Activated CD4-positive, alpha-beta T cell treated with anti-CD3 and anti-CD28 coated beads, Interleukin-2, amount 50 U/mL, for 16 hours (primary cell): ENCODE results near the gene TAL2.

Source experiments
- DNase-seq: peaks from one replicate; pipeline ENCODE4 v3.0.0-alpha.2; 2020

The TAL2 gene

DNA sequence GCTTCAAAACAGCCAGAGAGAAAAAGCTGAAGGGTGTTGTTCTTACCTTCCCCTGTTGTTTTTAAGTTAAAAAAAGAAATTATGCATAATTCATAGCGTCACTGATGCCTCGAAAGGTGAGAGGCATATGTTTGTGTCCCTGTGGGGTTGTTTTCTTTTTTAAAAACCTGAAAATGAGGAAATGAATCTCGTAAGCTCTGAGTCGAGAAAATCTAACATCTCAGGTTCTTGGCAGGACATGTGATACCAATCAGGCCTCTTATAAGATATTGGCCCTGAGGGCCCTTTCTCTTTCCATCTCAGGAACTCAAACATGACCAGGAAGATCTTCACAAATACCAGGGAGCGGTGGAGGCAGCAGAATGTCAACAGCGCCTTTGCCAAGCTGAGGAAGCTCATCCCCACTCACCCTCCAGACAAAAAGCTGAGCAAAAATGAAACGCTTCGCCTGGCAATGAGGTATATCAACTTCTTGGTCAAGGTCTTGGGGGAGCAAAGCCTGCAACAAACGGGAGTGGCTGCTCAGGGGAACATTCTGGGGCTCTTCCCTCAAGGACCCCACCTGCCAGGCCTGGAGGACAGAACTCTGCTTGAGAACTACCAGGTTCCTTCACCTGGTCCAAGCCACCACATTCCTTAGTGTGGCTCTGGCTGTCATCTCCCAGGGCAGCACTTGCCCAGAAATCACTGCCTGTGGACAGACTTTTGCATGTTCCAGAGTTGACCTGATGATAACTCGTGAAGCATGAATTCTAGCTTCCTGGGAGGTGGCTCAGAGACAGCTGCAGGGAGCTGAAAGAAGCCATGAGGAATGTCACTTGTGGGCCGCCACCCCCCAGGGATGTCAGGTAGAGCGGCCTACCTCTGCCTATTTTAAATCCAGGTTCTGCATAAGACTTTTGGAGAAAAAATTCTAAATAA is at the start of gene TAL2:
TSS of gene TAL2 (plus strand) at position 274 of the 921 bp plus-strand sequence. CDS start at position 314, 40 bp downstream.
- no peak for DNase-seq

DNA sequence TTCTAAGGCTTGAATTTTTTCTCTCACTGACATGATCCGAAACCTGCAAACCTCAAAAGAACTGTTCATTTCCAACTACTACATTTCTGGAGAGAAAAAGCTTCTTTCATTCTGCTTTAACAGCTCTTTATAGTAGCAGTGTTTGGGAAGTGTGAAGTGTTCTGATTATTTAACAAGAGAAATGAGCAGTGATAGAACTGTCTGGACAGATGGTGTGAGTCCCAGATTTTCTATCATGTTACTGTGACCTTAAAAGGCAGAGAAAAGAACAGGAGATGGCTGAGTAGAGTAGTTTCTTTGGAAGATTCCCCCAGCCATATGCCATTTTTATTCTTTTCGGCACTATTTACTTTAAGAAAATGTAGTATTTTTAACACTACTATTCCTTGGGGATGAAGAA is 41.3 kb upstream of the TAL2 start:
- DNase-seq = no peak

DNA sequence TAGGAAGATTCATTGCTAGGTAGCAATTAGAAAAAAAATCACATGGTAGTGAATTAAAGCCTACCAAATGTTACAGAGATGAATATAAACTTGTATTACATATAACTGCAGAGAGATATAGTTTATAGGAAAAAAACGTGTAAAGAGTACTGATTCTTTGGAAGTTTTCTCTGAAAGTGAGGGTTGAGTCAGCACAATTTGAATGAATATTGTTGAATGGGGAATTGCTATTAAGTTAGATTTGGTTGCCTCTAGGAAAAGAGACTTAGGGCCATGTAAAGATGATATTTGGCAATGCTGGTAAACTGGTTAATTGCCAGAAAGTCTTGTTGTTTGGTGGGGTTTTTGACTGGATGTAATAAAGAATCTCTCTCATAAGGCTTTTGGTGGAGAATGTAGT is 37.2 kb upstream of the TAL2 start:
- DNase-seq = no peak

DNA sequence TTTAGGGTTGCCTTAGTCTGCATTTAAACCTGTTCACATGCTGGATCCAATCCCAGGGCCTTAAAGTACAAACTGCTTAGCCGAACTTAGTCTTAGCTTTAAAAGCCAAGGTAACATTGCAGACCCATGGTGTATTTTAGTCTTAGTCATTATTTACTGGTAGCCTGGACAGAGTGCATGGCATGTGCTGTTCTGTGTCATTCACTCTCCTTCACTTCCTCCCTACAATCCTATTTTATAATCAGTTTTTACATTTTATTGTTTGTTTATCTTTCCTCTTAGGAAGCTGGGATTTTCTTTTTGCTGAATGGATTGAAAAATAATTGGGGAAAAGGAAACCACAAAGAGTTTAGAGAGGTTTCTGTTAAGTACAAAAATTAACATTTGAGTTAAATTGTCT is 29.4 kb upstream of the TAL2 start:
- DNase-seq = no peak

DNA sequence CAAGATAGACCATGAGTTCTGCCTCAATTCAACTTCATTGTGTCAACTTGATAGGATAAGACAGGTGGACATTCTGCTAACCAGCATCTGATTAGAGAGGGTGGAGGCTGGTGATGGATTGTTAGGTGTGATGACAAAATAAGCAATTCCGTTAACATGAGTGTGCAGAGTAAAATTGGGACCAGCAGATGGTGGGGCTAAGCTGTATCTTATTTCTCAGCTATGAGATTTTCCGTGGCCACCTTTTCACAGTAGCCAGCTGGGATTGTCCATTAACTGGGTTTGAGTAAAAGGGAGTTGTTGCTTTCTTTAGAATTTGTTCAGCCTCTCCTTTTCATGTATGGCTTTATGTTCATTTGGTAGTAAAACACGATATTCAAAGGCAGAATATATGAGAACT is 28.8 kb upstream of the TAL2 start:
- DNase-seq = no peak

DNA sequence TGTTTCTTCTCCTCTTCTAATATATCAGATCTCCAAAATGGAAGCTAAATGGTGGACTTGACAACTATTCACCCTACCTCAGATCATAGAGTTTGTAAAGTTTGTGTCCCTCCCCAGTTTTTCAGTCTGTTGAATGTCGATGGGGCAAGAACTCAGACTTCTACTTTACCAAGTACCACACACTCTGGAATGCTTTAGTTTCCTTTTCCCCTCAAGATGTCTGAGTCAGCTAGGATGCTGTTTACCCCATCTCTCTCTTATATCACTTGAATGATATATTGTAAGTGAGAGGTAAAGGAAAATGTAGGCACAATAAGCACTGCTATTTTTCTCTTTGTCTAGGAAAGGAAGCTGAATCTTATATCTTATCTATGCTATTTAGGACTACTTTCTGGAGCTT is 25.9 kb upstream of the TAL2 start:
- no peak for DNase-seq

DNA sequence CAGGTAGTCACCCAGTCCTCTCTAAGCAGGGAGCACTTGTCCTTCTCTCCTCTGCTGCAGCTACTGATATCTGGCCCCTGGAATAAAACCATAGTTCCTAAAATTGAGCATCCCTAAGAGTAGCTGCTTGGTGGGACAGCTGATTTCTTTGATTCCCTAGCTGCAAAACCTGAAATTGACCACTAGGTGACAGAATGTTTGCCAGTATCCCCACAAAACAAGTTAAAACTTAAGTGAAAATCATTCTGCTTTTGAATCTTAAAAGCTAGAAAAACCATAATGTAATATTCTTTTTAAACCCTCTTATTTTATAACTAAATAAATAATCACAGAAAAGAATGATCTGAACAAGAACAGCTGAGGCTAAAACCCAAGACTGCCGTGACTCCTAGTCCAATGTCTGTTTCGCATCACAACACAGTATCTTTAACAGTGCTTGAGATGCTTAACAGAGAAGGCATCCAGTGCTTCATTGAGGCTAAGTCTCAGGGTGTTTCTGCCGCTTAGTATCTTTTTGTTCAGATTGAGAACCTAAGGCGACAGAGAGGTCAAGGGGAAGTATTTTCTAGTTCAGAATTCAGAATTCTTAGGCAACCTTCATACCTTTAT is 24.4 kb upstream of the TAL2 start:
- DNase-seq = no peak

DNA sequence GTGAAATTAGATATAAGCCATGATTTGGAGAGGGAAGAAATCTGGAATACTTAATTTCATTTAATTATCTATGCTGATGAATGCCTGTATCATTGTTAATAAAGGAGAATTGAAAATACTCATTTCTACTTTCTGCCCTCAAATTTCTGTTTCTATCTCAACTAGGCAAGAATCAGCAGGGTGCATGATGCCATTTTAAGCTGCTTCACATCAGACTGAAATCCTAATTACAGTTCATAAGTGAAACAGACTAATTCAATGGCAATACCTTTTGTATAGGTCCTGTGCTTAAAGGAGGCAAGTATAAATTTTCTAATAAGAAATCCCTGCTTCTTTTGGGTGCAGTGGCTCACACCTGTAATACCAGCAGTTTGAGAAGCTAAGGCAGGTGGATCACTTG is 22.3 kb upstream of the TAL2 start:
- no peak for DNase-seq

DNA sequence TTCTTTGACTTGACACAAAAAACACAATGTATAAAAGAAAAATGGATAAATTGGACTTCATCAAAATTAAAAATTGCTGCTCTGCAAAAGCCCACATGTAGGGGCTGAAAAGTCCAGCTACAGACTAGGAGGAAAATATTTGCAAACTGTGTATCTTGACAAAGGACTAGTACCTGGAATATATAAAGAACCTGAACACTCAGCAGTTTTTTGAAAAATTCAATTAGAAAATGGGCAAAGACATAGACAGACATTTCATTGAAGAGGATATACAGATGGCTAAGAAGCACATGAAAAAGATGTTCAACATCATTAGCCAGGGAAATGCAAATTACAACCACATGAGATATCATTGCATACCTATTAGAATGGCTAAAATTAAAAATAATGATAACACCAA is 18.5 kb upstream of the TAL2 start:
- no peak for DNase-seq

DNA sequence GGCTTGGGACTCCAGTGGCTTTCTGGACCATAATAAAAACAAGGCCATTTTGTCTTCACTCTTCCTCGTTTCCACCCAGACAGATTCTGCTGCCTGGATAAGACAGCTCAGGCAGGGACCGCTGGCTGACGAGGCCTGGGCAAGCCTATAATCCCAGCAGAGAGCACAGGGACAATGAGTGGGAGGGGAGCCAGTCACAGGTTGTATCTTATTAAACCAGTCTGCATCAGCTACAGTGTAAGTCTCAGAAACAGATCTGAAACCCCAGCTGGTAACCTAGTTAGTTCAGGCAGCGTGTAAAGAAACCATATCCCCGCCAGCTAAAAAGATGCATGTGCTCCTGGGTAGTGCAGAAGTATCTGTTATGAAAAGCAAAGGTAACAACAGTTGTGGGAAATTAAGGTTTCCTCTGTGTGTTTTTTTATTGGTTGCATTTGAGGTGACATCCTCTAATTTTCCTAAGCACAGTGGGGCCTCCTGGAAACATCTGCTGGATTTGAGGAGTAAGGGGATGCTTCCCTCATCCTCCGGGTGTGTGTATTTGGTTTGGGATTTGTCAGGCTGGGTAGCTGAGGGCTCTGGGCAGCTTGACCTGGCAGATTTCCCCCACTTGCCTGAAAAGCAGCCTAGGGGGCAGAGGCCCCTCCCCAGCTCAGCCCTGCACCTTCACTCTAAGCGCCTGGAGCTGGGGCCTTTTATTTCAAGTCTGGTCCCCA is 15.2 kb upstream of the TAL2 start:
- DNase-seq = no peak

DNA sequence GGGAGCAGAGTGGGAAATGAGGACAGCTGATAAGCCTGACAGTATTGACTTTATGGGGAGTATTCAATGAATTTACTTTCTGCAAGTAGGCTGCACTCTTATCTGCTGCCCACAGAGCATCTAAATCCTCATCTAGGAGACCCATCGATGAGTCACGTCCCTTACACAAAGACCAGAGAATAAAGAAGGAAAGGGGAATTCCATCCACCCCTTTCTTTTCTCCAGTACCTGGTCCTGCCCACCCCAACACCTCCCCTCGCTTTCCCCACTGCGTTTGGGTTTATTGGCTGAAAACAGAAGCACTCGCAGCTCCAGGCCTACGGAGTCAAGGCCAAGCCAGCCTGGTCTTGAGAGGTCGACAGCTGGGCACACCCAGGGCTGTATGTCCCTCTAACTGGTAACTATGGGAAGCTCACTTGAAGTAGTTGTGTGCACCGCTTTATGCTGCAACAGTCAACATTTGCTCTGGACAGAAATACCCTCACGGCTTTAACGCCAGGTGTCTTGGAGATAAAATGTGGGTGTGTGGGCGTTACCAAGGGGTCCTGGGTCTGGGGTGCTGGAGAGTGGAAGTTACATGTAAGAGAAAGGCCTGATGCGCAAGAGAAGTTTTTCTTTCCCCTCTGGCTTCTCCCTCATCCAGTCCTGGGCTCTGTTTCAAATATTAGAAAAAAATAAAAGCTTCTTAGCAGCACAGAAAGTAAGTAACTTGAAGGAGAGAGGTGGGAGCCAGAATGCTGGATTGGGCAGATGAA is 14.5 kb upstream of the TAL2 start:
- DNase-seq = no peak

DNA sequence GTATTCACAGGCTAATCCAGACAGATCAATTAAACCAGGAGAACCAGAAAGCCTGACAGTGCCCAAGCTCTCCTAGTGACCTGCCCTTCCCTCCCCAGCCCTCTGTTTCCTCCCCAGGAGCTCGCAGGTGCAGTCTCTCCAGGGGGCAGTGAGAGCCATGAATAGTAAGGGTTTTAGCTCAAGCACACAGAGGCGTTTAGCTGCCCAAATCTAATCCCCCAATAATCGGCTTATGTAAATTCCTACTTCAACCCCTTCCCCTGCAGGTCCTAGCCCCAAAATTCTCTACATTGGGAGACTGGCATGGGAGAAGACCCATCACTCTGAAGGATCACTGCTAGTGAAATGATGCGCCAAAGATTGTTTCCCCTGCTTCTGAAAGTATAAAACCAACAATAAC is 10.5 kb upstream of the TAL2 start:
- DNase-seq = no peak

DNA sequence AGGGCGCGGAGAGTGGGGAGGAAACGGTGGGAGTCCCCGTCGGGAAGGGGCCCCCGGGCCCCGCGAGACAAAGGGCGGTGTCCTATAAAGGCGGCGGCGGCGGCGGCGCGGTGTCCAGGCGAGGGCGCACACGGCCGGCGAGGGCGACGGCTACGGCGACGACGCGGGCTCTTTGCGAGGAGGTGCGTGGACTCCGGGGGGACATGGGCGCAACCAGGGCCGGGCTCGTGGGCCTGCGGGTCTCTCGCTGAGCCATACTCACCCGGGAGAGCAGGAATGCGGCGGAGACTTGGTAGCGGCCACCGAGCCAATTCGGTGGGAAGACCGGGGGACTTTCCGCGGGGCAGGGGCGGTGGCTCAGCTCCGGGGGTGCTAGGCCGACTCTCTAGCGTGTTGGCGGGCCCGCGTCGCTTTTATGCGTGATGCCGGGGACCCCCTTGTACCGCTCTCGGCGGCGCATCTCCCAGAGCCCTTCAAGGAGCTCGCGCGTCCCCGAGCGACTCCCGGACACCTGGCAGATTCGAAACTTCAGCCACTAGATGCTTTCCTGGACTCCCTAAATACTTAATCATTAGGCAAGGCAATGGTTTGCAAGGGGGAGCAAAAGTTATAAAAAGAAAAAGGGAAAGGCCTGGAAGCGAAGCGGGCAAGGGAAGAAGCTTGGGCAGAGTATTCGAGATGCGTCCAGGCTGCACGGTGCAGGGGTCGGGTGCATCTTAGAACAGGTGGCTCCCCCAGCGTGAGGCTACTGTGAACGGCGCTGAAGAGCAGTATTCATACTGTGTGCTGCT is 5.9 kb upstream of the TAL2 start:
- no peak for DNase-seq

DNA sequence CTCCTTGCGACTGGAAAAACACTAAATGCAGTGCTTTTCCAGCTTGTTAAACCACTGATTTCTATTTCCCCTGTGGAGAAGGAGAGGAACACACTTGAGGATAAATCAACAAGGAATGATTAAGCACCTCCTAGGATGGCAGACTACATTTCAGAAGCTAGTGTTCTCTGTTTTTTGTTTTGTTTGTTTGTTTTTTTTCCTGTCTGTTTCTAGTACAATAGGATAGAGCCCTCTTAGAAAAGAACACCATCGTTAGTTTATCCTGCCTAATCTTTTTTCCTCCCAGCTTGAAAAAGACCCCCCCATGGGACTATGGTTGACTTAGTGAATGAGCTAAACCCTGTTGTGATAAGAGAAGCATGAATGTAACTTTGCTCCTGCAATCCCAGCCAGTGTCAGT is 3.9 kb upstream of the TAL2 start:
- DNase-seq = no peak

DNA sequence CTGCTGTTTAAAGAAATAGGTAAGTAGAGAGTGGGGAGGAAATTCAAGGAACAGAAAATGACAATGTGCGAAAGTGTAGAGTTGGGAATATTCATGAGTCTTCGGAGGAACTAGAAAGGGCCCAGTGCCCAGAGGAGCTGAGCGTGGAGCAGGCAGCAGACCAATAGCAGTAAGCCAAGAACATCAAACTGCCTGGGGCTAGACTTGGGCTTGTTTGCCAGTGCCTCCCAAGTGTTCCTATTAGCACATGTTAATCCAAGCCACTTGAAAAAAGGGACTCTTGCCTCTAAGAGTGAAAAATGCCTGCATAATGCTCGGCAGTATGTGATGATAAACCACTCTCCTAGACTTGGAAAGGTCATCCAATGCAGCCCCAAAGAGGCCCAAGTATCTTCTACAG is 1.2 kb upstream of the TAL2 start:
- DNase-seq = no peak

DNA sequence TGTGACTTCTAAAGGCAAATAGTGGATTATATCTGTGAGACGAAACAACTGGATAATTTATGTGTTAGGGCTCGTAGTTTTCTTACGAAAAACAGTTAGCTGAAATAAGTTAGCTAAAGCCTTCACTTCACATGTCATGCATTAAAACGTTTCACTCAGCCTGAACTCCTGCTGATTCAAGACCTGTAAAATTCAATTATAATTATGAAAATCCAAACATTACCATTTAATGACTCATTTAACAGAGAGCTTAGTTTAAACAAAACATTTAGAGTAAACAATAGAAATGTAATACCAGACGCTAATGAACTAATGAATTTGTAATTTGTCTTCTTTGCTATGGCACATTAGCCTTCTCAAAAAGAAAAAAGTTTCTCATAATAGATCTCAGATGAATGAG is 1.7 kb downstream of the TAL2 start:
- no peak for DNase-seq

DNA sequence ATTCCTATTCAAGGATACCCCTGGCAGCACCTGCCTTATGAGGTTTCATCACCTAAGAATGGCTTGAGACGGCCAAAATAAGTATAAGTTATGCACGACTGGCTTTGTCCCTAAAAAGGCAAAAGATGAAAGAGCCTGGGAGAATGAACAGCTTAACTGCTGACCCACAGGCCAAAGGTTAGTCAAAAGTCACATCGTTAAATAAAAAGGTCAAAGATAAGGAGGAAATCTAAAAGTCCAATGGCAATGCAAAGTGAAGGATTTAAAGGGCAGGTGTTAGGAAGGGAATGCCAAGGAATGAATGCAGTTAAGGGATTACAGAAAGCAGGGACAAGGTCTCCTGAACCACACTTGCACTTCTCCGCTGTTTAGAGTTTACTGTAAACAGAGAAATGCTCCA is 5.6 kb downstream of the TAL2 start:
- DNase-seq = no peak

DNA sequence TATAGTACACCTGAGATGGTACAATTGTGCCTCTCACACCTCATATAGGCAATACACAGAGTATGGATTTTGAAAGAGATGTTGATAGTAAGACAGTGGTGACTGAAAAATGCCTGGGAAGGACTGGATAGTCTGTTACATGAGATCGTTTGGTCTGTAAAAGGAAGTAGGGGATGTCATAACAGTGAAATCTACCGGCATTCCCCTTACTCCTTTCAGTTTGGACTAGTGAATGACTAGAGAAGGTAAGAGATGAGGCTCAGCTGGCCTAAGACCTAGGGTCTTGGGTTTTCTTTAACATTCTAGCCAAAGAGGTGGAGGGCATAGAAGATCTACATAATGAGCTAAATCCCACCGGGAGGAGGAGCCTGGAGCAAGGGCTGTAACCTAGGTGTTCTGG is 8.1 kb downstream of the TAL2 start:
- no peak for DNase-seq

DNA sequence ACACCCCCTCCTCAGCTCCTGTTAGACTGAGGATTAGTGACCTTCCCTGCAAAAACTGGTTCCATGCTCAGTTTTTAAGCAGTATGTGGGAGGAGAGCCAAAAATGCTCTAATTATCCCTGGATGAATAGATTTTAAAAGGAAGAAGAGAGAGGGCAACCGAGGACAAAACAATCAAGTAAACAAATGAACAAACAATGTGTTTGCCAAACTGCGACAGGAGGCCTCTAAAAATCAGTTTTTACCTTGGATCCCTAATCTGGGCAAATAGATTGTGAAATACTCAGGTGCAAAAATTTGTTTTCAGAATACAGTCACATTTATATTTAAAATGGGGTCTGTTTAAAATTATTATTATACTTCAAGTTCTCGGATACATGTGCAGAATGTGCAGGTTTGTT is 8.5 kb downstream of the TAL2 start:
- no peak for DNase-seq

DNA sequence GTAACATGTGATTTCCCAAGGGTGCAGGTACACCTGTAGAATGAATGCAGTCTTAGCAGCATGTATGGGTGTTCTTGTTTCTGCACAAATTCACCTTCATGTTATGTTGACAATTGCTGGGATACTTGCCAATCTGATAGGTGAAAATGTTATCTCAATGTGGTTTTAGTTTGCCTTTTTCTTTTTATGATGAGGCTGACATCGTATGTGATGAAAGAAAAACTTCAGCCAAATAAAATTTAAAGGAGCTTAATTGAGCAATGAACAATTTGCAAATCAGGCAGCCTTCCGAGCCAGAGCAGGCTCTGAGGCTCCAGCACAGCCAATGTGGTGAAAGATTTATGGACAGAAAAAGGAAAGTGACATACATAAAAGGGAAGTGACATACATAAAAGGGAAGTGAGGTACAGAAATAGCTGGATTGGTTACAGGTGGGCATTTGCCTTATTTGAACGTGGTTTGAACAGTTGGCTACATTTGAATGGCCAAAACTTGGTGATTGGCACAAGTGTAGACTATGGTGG is 10.5 kb downstream of the TAL2 start:
- no peak for DNase-seq

DNA sequence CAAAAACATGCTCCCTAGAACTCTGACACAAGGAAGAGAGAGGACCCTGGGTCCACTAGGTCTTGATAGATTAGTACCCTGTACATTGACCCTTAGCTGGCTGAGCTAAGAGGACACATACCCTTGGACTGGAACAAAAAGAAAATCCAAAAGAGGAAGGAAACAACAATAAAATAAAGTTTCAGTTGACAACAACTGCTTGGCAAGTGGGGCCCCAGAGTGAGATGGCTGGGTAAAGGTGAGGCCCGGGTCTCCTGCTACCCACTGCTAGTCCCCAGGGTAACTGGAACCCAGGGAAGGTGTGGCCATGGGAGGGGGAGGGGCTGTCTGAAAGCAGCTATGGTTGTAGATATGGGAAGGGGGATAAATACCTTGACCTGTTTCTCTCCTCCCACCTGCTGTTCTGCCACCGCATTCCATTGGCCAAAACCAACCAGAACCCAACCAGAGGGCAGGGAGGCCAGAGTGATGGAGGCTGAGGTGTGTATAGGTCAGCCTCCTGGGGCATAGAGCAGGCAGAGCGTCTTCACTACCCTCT is 11.7 kb downstream of the TAL2 start:
- no peak for DNase-seq
